T-helper 1 cell (primary cell): ENCODE data around the gene SUSD3.
"Not testable (repeated sequence)": the region's sequence is repeated elsewhere in the genome, so short reads cannot be mapped to it uniquely, and the experiment has no call there.

ENCODE experiments used
- DNase-seq, 5 donors: peaks; one replicate each; pipeline ENCODE4 v3.0.0-alpha.2; 2012 to 2020

Gene SUSD3

DNA sequence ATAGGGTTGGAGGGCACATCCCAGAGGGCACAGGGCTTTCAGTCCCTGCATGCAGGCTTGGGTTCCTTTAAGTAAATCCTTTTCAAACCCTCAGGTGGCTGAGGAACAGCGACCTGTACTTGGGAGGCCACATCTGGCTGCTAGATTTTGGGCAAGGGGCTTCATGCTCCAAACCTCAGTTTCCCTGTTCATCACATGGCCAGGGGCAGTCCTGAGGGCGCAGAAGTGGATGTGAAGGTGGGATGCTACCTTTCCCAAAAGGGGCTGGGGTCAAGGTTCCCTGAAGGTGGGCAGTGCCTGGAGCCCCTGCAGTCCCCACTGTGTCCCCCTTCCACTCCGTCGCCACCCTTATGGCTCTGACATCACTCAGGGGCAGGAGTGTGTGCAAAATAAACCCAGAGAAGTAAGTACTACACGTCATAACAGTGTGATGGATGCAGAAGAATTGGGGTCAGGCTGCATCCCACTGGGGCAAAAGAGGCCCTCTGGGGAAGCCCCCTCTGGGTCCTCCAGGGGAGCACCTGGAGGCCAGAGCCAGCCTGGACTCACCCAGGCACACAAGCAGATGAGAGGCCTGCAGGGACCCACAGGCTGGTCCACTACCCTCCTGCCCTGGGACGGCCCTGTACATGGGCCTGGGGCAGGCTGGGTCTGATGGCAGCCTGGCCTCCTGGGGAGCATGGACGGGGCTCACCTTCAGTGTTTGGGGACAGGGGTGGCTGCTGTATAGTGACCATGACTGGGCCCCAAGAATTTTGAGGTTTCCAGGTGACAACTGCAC is 35.6 kb downstream of the SUSD3 start:
- no peak for DNase-seq

DNA sequence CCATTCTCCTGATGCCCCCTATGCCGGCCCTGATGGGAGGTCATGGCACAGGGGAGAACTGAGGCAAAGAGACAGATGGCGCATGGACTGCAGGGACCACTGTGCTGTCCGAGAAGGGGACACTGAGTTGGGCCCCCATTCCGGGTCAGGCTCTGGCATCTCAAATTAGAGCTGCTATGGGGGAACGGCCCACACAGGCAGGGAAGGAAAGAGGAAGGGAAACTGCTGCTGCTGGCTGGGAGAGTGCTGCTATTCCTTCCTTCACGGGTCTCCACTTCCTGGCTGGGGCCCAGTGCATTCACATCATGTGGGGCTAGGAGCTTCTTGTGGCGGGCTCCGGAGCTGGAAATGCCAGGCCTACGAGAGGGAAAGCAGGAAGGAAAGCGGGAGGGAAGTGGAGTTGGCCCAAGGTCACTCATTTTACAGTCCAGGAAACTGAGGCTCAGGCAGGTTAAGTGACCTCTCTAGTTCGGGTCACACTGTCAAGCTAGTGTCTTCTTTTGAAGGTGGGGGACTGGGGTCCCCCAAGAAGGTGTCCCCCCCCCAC is 36.2 kb downstream of the SUSD3 start:
- DNase-seq, result peak in 1 of 5 donors; percentile 25

DNA sequence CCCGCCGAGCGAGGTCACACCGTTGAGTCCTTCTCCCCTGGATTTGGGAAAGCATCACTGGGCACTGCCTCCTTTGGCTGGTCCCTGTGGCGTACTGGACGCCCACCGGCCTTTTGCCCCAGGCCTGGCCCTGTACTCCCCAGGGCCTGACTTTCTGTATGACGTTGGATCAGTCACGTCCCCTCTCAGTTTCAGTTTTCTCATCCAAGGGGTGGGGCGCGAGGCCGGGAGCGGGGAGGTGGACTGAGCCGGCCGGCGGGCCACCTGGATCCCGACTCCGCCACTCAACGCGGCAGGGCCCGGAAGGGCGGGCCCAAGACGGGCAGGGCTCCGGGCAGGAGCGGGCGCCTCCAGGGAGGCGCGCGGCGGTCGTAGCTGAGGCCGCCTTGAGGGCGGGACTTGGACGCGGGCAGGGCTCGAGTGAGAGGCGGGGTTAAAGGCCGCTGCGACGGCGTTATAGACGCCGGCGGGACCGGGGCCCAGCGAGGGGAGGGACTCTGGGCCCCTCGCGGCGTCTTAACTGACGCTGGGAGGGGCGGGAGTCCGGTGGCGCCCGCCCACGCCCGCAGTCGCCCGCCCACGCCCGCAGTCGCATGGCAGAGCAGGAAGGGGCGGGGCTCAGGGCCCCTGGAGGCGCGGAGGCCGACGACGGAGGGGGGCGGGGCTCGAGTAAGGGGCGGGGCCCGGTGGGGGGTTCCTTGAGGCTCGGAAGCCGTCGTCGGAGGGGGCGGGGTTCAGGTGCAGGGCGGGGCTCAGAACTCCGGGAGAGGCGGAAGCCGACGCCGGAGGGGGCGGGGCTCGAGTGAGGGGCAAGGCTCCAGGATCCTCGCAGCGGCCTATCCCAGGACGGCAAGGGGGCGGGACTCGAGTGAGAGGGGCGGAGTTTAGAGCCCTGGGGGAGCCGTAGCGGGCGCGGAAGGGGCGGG is 37.0 kb downstream of the SUSD3 start:
- peak; percentile 99 to 100 (median 100) for DNase-seq

DNA sequence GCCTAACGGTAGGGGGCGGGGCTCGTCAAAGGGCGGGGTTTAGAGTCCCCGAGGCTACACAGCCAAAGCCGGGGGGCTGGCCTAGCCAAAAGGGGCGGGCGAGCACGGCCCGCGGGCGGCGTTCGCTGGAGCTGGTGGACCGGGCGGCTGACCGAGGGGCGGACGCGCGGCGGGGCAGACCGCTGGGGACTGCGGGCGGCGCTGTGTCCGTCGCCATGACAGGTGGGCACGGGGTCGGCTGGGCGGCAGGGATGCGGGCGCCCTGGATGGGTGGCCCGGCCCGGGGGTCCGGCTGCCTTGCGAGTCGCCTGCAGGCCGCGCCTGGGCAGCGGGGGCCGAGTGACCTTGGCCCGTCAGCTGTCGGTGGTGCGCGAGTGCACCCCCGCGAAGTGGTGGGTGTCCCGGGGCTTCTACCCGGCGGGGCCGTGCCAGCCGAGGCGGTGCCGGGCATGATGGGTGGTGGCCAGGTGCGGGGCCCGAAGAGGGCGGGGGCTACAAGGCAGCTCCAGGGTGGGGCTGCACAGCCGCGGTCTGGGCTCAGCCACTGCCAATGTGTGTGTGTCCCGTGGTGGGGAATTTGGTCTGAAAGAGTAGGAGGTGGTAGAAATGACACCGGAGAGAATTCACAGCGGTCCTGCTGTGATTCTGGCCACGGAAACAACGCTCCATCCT is 37.8 kb downstream of the SUSD3 start, which contains the start of gene CARD19:
TSS of gene CARD19 (plus strand) at position 87 of the 672 bp plus-strand sequence. CDS start at position 216, 129 bp downstream.
- peak; percentile 47 to 63 (median 54) for DNase-seq

DNA sequence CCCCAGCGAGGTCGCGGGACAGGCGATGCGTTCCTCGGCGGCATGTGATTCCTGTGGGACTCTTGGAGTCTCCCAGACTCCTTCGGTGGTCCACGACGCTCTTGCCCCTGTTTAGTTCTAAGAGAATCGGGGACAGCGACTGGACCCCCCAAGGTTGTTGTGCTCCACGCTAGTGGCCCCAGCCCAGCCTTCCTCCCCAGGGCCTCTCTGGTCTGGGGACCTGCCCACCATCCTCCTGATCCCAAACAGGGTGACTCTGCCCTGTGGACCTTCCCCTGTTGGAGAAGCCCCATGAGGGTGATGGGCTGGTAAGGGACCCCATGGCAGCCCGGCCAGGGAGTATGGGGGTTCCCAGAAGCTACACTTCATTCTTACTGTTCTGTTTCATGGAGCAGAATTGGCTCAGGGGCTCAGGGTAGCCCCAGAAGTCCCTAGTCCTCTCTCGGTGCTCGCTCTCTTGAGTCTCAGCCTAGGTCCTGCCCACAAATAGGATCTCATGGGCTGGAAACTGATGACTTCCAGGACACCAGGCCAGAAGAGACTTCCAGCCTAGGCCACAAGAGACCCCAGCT is 38.4 kb downstream of the SUSD3 start:
- no peak for DNase-seq

DNA sequence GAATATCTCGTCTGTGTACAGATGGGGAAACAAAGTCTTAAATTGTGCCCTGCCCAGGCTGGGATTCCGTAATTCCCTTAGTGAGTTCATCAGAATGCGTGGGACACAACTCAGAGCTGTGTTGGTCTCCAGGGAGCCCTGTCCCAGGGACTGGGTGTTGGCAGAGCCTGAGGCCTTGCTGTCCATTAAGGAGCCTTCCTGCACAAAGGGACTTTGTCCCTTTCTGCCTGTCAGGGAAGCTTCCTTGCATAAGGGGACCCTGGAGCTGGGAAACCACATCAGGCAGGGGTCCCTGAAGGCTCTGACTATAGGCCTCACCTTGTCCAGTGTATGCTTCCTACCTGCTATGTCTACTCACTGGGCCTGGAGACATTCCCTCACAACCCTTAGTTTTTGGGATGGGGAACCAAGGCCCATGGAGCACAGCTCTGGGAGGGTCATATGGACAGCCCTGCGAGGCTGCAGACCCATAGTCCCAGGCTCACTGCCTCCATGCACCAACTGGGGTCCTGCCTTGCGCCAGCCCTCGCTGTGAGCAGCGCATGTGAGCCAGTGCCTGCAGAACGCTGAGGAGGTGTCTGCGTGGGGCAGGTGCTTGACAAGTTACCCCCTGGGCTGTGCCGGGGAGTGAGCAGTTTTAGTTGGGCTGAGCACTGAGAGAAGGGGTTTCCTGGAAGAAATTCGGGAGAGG is 39.2 kb downstream of the SUSD3 start:
- DNase-seq, result no peak

DNA sequence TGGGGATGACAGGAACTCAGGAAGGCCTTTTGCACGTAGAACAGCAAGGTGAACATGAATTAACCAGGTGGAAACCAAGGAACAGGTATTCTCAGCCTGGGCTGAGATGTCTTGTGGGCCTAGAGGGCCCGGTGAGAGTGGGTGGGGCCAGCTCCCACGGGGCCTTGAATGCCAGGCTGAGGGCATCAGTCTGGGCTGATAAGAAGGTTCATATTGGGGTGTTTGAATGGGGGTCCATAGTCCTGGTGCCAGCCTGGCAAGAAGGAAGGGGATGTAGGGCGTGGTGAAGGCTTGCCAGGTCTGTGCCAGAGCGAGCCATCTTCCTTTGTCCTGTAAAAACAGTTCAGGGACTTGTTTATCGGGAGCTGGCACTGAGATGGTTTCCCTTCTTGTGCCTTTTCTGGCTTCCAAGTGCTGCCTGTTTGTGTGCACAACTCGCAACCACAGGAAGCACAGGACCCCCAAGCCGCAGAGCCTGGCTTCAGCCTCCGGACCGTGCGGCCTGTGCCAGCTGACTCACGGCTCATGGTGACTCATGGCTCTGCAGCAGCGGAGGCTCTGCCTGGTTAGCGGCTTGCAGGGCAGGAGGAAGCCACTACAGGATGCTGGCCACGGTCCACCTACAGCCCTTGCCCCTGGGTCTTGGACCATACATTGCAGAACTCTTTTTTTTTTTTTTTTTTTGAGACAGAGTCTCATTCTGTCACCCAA is 39.9 kb downstream of the SUSD3 start:
- DNase-seq, result peak in 2 of 5 donors; percentile 35 to 76

DNA sequence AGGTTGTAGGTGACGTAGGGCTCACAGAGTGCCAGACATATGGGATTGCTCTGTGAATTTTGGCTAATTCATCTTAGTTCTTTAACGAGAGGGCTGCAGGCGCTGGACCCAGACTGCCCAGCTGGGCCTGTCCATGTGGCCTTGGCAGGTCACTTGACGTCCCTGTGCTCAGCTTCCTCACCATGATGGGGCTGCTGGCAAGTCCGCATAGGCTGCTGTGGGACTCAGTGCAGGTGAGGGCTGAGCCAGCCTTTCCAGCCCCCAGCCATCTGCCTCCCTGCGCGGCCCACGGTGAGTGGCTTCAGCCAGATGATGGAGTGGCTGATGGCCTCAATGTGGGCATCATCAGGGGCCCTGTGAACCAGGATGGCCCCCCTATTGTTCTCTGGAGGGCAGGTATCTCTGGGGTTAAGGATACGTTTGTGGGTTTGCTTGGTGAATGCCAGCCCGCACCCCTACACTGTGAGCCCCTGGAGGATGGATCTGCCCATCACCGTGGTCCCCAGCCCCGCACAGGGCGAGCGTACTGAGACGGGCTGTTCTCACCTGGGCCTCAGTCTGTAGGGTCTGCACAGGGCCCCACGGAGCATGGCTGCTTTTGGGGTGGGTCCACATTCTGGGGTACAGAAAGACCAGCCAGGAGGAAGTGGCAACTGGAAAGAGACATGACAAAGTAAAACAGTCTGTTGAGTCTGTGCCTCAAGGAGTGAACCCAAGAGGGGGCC is 41.2 kb downstream of the SUSD3 start:
- no peak for DNase-seq

DNA sequence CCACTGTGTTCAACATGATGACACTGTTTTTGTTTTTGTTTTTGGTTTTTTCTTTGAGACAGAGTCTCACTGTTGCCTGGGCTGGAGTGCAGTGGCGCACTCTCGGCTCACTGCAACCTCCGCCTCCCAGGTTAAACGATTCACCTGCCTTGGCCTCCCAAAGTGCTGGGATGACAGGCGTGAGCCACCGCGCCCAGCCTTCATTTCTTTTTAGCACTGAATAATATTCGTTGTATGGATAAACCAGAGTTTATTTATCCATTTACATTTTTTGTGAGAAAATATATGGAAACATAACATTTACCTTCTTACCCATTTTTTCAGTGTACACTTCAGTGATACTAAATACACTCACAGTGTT is 41.8 kb downstream of the SUSD3 start:
- no peak for DNase-seq

DNA sequence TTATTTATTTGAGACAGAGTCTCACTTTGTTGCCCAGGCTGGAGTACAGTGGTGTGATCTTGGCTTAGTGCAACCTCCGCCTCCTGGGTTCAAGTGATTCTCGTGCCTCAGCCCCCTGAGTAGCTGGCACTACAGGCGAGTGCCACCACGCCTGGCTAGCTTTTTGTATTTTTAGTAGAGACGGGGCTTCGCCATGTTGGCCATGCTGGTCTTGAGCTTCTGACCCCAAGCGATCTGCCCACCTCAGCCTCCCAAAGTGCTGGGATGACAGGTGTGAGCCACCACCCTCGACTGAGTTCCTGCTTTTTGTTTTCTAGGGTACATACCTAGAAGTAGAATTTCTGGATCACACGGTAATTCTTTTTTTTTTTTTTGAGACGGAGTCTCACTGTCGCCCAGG is 42.6 kb downstream of the SUSD3 start:
- not testable (repeated sequence) for DNase-seq

DNA sequence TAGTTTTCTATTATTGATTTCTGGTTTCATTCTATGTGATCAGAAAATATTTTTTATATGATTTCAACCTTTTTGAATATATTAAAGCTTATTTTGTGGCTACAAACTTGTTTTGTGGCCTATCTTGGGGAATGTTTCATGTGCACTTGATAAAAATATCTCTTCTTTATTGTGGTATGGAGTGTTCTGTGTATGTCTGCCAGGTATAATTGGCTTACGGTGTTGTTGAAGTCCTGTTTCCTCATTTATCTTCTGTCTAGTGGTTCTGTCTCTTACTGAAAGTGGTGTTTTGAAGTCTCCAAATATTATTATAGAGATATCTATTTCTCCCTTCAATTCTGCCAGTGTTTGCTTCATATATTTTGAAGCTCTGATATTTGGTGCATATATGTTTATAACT is 47.1 kb downstream of the SUSD3 start:
- no peak for DNase-seq

DNA sequence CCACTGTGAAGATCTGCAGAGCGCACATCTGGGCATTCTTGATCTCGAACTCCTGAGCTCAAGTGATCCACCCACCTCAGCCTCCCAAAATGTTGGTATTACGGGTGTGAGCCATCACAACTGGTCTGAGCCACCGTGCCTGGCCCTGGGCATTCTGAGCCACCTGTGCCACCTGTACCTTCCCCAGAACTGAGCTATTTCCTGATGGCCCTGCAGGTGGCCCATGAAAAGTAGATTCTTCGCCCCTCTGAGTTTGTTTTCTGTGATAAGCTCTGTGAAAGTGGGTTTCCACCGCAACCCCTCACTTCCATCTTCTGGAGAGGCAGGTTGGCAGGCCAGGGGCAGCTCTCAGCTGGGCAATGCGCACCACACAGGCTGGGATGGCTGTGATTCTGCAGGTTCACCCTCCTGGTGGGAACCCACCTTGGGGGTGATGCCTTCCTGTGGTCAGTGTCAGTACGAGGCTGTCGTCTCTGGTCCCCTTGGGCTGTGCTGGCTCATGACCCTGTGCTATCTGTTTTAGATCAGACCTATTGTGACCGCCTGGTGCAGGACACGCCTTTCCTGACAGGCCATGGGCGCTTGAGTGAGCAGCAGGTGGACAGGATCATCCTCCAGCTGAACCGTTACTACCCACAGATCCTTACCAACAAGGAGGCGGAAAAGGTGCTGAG is 48.8 kb downstream of the SUSD3 start:
- DNase-seq, result no peak

DNA sequence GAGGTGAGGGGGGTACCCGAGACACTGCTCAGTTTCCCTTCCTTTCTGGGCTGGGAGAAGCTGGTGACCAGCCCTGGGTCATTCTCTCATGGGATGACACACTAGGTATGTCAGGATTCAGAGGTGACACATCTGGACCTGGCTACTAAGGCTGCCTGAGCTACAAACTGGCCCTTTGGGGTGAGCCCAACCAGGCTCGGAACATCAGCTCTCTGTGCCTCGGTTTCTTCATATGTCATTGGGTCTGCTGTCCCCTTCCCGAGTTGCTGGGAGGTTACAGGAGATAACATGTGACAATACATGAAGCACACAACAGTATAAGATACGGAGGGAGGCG is 49.3 kb downstream of the SUSD3 start:
- no peak for DNase-seq

DNA sequence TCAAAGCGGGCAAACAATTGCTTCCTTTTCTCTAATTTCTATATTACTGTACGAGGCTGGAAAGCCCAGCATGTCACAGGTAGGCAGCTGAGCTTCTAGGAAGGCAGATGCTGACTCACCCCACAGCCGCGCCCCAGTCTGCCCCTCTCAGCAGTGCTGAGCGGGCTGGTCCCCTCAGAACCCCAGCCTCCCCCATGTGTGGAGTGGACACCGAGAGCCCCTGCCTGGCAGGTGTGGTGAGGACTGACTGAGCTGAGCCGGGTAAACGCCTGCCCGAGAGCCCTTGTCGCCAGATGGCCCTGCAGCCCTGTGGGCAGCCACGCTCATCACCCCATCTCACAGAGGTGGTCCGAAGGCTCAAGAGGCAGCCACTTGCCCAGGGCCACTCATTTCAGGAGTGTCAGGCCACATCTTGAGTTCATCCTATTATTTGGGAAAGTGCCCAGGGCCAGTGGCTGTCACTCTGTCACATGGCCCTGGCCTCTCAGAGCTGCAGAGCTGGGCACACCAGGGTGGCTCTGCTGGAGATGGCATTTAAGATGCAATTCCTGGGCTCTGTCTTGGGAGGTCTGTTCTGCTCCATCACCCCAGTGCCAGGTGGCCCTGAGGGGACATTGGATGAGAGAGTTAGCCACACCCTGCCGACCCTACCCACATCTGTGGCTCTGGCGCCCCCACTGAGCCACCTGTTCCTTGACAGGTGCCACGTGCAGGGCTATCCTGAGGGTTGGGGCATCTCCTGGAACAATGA is 50.0 kb downstream of the SUSD3 start:
- peak in 1 of 5 donors; percentile 84 for DNase-seq

DNA sequence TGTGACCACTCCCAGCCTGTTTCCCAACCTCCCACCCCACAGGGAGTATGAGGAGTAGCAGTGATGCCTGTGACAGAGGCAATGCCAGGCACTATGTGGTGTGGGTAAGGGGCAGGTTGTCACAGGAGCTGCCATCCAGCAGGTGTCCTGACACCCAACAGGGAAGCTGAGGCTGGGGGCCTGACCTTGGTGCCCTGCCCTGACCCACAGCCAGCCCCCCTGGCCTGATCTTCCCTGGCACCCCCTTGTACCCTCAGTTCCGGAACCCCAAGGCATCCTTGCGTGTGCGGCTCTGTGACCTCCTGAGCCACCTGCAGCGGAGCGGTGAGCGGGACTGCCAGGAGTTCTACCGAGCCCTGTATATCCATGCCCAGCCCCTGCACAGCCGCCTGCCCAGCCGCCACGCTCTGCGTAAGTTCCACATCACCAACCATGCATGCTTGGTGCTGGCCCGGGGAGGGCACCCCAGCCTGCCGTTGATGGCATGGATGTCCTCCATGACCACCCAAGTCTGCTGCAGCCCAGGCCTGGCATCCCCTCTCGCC is 51.9 kb downstream of the SUSD3 start:
- no peak for DNase-seq

DNA sequence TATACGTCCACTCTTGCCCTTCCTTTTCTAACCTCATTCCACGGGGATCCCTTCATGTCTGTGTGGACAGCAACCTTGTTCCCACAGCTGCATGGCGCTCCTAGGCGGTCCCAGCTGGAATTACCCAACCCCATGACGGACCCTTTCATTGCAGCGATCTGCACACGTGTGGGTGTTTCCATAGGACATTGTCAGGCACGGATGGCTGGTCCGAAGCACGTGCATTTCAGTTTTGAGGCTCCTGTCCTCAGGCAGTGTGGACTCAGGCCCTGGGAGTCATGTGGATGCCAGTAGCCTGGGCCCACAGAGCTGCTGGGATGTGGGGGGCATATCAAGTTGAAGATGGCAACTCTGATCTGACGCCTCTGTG is 52.5 kb downstream of the SUSD3 start:
- no peak for DNase-seq

DNA sequence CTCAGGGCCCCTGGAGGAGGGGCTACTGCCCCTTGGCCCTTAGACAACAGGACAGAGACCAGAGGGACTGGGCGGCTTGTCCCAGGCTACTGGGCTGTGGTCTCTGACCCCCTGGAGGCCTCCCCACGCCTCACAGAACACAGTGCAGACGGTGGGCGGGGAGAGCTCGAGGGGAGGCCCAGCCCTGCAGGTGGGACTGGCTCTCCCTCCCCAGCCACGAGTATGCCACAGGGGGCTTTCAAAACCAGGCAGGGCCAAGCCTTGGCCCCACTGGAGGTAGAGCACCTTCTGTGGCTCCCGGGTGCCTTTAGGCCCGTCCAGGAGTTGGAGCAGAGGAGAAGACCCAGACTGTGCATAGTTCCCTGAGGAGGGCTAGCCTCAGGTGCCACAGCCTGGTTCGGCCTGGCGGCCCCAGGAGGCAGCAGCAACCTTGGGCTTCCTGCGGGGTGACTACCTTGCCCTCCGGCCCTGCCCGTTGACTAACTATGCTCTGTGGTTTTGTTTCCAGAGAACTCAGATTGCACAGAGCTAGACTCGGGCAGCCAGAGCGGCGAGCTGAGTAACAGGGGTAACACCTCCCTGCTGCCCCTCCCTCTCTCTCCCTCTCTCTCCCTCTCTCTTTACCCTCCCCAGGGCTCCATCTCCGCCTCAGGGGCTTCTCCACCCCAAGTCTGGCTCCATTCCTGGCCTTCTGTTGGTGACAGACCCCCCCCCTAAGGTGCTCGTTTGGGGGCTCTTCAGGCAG is 53.0 kb downstream of the SUSD3 start:
- DNase-seq, result no peak
